ENCODE data around the gene UGT2A1.

- TF ChIP-seq, protein P1, sequence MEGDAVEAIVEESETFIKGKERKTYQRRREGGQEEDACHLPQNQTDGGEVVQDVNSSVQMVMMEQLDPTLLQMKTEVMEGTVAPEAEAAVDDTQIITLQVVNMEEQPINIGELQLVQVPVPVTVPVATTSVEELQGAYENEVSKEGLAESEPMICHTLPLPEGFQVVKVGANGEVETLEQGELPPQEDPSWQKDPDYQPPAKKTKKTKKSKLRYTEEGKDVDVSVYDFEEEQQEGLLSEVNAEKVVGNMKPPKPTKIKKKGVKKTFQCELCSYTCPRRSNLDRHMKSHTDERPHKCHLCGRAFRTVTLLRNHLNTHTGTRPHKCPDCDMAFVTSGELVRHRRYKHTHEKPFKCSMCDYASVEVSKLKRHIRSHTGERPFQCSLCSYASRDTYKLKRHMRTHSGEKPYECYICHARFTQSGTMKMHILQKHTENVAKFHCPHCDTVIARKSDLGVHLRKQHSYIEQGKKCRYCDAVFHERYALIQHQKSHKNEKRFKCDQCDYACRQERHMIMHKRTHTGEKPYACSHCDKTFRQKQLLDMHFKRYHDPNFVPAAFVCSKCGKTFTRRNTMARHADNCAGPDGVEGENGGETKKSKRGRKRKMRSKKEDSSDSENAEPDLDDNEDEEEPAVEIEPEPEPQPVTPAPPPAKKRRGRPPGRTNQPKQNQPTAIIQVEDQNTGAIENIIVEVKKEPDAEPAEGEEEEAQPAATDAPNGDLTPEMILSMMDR (IDR thresholded peaks at IDR 0.05), result no peak
- no peak for TF ChIP-seq POLR2A (IDR thresholded peaks at IDR 0.05)
These were observed 84.3 kb downstream of the UGT2A1 start for GRCh38 chr4:69568787-69569186.
